ENCODE results near the gene NAXE.
"Not testable (repeated sequence)": the region's sequence is repeated elsewhere in the genome, so short reads cannot be mapped to it uniquely, and the experiment has no call there.

NAXE gene

DNA sequence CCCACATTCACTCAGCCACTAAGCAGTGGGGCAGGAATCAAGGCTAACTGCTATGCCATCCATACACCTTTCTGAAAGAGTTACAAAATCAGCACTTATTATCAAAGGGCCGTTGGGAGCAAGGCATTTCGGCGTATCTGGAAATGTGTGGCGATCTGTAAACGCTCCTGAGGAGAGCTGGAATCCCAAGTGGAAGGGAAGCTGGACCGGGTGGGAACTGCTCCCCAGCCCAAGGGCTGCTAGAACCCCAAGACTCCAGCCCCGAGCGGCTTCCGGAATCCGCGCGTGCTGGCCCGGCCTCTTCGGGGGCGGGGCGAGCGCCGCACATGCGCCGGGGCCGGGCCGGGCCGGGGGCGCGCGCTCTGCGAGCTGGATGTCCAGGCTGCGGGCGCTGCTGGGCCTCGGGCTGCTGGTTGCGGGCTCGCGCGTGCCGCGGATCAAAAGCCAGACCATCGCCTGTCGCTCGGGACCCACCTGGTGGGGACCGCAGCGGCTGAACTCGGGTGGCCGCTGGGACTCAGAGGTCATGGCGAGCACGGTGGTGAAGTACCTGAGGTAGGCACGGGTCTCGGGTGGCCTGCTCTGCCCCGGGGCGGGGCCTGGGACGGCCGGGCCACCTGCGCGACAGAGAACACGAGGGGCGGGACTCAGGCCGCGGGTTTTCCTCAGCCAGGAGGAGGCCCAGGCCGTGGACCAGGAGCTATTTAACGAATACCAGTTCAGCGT is at the start of gene NAXE:
Gene NAXE (plus strand): TSS at position 345 of the 726 bp plus-strand sequence. CDS start 29 bp downstream, at position 374.
- peak; percentile 81 for DNase-seq

DNA sequence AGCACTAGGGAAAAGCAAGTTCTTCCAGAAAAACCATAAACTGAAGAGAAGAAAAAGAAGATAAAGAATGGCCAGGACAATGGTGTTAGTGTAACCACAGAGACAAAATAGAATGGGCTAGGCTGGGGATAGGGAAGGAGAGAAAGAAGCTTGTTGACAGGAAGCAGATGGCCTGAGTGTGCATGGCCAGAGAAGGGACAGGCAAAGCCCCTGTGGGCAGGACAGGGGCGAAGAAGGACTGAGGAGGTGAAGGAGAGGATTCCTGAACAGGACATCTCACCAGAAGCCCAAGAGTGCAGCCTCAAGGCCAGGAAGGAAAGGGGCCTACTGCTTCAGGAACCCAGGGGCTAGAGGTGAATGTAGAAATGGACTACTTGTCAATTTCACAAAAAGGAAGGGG is 48.5 kb upstream of the NAXE start:
- no peak for DNase-seq

DNA sequence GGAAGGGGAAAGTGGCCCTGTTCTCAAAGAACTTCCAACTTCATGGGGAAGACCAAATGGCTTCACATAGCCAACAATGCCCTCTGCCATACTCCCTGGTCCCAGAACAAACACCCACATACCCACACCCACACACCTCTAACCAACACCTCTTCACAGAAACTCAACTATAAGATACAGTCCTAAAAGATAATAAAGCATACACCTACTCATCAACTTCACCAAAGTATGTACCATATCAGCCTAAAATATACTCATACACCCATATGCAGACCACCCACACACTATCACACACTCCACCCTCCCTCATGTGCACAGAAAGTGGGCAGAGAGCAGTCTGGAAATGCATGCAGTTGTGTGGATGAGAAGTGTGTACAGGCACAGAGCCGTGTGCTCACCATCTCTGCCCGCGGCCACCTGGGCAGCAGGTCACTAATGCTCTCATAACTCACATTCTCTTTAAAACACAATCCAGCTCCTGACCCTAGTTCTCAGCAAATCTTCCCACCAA is 46.9 kb upstream of the NAXE start:
- no peak for DNase-seq

DNA sequence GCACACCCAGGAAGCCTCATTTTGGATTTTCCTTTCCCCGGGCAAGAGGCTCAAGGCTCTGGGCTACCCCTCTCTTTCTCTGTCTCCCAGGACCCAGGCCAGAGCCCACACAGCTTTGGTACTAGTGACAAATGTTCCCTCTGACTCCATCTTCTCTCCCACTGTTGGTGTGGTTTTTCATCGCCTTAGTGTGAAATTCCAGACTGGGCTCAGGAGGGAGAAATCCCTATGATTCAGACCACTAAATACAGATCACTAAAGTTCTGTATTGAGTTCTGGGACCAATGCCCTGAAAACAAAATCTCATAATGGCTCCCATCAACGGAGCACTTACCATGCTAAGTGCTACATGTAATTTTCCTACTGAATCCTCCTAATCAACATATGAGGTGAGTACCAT is 45.3 kb upstream of the NAXE start:
- DNase-seq = no peak

DNA sequence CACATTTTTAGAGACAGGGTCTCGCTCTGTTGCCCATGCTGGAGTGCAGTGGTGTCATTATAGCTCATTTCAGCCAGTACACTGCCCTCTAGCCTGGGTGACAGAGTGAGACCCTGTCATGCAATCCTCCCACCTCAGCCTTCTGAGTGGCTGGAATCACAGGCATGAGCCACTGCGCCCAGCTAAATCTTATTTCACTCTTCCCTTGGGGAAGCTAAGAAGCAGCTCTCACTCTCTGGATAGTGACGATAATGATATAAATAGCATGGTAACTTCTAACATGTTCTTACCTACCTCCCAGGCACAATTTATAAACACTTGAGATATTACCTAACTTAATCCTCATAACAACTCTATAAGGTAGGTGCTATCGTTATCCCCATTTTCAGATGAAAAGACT is 44.1 kb upstream of the NAXE start:
- no peak for DNase-seq

DNA sequence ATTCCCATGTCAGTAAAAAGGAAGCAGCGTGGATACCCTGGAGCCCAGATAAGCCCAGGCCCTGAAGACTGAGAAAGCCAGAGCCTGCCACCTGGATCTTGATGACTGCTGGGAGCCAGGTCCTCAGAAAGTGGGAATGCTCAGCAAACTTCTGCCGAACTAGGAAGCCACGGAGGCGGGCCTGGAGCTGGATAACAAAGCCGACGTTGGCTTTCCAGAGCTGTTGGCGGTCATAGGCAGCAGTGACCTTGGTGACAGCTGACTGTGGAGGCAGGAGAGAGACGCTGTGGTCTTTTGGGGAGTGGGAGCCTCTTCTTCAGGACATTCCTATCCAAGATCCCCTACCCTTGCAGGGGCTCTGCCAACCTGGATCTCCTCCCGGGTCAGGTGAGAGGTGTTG is 43.6 kb upstream of the NAXE start:
- DNase-seq = no peak

DNA sequence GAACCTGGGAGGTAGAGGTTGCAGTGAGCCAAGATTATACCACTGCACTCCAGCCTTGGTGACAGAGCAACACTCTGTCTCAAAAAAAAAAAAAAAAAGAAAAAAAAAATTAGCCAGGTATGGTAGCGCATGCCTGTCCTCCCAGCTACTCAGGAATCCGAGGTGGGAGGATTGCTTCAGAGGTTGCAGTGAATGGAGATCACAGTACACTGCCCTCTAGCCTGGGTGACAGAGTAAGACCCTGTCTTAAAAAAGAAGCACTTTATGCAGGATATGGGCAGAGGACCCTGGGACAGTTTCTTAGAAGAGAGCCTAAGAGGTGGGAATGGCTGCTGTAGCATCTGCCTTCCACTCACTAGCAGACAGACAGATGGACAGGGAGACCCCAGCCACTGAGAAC is 42.2 kb upstream of the NAXE start:
- no peak for DNase-seq

DNA sequence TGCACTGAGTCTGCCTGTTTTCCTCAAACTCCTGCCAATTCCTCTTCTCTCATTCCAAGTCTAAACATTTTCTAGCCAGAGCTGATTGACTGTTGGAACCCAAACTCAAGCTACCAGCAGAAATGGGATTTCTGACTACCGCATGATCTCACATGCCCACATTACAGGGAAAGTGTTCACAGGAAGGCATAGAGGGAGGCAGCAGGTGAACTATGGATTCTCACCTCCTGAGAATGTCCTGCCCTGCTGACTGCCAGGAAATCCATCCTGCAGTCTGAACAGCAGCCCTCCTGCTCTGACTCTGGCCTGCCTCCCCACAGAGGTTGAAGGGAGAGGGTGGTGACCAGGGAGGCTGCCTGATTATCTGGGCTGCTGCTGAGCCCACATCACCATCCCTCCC is 41.7 kb upstream of the NAXE start:
- DNase-seq = no peak

DNA sequence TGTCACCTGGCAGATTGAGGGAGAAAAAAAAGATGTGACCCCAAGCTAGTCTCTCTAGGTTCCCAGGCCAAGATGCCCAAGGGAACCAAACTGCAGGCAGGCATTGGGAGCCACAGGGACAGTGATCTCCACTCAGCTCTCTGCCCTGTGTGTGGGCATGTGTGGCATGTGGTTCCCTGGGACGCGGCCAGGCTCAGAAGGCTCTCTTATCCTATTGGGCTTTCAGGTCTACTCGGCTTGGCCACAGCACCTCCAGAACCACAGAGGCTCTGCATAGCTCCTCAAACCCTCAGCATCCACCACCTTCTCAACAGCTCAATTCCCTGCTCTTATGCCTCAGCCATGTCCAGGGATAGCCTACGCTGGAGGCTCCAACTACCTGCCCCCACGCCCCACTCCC is 41.2 kb upstream of the NAXE start:
- DNase-seq = no peak

DNA sequence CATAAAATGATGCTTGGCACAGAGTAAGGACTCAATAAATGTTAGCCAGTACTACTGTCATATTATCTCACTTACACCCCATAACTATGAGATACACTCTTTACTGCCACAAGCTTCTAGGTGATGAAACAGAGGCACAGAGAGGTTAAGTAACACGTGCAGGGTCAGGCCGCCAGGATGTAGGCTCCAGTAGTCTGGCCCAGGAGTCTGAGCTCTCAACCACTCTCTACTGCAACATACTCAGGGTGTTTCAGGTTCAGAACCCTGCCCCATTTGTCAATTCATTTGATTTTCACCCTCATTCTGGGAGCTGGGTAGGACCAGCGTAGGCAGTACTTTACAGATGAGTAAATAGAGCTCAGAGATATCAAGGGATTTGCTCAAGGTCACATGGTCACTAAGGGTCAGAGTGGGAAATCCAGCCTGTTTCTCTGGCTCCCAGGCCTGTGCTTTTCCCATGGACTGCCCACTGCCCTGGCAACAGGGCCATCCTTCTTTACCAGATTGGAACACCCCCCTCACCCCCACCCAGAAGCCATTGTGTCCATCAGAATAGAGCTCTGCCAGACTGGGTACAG is 40.4 kb upstream of the NAXE start:
- no peak for DNase-seq

DNA sequence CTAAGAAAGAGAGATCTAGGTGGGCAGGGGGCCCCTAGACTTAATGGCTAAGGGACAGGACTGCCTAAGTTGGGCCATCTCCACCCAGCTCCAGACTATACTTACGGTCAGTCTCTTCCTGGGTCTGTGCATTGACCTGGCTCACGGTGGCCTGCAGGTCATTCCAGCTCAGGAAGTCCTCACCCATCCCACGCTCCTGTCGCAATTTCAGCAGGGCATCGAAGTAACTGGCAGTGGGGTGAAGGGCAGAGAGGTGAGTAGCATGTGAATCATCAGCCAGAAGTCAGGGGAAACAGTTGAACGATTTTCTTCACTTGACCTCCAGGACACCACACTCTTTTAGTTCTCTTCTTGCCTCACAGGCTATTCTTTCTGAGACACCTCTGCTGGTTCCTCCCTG is 39.7 kb upstream of the NAXE start:
- DNase-seq = no peak

DNA sequence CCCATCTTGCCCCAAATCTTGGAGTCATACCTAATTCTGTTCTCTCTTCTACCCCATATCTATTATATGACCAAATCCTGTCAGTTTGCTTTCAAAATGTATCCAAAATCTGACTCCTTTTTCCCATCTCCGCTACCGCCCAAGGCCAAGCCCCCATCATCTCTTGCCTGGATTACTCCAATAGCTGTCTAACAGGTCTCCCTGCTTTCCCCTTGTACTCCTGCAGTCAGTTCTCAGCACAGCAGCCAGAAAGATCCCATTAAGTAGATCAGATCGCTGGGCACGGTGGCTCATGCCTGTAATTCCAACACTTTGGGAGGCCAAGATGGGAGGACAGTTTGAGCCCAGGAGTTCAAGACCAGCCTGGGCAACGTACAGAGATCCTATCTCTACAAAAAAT is 39.1 kb upstream of the NAXE start:
- DNase-seq = no peak

DNA sequence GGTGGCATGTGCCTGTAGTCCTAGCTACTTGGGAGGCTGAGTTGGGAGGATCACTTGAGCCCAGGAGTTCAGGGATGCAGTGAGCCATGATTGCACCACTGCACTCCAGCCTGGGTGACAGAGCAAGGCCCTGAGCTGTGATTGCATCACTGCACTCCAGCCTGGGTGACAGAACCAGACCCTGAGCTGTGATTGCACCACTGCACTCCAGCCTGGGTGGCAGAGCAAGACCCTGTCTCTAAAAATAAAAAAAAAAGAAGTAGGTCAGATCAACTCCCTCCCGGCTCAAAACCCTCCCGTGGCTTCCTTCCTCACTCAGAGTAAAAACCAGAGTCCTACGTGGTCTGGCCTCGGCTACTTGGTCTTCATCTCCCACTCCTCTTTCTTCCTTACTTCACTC is 38.6 kb upstream of the NAXE start:
- DNase-seq = not testable (repeated sequence)

DNA sequence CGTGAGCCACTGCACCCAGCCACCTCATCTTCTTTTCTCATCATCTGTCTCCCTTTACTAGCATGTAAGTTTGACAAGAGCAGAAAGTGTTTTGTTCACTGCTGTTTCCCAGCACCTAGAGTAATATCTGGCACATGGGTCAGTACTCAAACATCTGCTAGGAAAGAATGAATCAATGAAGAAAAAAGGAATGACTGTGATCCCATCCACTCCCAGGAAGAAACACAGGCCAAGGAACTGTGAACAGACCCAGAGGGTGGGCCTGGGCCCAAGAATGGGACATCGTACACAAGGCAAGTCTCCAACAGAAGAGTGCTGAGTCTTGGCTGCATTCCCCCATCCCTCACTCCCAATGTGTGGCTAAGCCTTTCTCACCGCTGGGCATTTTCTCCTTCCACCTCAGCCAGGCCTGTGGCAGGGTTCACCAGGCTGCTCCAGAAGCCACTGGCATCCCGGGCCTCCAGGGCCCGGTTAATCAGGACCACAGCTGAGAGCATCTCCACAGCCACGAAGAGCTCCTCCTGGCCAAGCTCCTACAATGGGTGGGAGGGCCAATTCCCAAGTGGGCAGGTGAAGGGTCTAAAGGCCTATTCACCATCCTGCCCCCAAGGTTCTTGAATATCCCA is 37.6 kb upstream of the NAXE start:
- no peak for DNase-seq

DNA sequence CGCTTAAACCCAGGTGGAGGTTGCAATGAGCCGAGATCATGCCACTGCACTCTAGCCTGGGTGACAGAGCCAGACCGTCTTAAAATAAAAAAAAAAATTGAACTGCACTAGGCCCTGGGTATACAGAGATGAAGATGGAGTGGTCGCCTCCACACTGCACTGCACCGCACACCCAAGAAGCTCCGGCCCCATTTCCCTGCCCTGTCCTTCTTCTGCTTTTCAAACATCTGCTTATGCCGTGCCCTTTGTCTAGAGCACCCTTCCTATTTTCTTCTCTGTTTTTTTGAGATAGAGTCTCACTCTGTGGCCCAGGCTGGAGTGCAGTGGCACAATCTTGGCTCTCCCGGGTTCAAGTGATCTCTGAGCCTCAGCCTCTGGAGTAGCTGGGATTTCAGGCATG is 36.6 kb upstream of the NAXE start:
- DNase-seq = no peak

DNA sequence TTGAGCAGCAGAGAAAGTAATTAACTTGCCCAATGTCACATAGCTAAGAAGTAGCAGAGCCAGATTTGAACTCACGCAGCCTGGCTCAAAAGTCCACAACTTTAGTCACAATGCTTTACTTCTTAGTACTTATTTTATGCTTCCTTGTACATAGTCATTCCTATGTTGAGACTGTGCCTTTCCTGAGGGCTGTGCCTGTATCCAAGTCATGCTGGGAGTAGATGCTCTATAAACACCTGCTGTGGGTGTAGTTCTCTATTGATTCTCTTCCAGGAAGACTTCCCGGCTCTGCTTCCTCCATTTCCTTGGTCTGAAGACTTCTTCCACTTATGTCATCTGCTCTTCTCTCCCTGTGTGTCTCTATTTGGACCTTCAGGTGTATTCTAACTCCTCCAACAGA is 35.9 kb upstream of the NAXE start:
- no peak for DNase-seq

DNA sequence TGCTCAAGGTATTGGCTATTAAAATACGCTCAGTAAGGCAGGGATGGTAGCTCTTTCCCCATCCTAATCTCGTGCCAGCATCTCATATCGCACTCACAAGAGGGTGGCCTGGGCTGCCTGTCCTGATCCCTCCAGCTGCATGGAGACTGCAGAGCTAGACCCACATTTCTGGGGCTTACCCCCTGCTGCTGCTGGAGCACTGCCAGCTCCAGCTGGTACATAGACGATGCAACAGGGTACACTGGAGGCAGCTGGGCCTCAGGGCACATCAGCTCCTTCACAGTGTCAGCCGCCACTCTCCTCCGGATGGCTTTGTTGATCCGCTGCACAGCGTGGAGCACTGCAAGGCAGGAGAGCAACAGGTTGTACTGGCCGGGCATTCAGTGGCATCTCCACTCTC is 35.2 kb upstream of the NAXE start:
- no peak for DNase-seq

DNA sequence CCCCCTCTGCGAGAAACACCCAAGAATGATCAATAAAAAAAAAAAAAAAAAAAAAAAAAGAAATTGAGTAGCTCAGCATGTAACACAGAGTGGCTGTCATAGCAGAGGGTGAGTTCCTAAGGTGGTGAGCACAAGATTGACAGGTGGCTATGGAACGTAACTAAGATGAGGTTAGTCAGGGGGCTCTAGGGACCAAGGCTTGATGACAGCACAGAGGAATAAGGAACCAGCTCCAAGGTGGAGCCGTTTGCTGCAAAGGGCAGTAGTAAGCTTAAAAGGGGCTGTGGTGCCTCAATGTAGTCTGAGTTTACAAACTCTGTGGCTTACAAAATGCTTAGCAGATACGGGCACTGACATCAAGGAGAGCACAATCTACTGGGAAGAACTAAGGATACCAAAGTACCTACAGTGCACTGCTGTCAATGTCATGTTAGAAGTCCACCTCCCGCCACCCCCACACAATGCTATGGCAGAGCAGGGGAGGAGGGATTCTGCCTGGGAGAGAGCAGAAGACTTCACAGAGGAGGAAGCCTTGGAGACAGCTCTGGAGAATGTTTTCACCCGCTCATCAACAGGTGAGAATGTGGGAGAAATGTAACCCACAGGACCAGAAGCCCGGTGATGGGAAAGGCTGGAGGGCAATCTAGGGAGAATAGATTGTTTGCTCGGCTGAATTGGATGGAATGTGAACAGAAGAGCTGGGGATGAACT is 32.3 kb upstream of the NAXE start:
- DNase-seq = no peak

DNA sequence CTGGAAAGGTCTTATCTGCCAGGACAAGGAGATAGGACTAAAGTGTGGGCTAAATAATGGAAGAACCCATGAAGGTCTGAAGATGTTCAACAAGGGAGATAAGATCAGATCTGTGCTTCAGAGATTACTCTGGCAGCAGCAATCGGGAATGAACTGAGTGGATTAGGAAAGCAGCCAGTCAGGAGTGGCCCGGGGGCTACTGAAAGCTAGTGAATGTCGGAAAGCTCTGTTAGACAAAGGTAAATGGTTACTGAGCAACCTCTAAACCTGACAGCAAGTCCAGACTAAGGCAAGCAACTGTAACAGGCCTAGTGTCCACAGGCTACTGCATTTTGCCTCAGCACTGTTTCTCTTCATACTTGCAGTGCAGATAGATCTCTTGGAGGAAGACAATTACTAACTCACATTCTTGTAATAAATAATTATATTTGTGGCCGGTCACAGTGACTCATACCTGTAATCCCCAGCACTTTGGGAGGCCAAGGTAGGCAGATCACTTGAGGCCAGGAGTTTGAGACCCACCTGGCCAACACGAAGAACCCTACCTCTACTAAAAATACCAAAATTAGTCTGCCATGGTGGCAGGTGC is 31.7 kb upstream of the NAXE start:
- DNase-seq = no peak

DNA sequence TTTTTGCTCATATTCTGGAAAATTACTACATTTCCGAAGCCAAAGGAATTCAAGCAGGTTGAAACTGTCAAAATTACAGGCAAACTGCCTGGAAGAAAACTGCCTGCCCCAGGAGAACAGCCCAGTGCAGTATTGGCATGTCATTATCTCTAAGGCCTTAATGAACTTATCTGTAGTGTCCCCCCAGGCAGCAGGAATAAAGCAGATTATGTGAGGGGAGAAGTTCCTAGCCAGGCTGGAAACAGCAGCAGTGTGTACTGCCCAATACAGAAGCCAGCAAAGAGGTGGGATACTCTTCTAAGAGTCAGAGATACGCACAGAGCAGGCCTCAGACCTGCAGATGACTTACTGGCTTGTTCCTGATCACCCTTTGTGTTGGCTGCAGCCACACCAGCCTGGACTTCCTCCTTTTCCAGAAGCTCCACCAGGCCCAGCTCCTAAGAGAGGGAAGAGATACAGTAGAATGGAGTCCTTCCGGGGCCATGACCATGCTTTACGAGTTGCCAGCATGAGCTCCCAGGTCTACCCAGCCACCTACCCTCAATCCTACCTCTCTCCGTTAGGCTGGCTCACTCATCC is 30.9 kb upstream of the NAXE start:
- DNase-seq = no peak

DNA sequence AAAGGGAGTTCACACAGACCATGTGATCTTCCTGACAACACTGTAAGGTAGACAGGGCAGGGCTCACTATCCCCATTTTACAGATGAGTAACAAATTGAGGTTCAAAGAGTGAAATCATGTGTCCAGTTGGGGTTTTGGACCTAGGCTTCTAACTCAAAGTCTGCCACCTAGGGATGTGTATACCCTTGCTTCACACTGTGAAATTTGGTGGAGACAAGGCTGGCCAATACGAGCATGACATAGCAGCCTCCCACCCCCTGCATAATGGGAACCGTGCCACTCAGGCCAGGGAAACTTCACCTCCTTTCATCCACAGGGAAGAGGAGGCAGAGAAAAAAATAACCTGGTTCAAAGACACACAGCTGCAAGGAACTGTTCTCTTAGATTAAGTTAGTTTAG is 26.1 kb upstream of the NAXE start:
- DNase-seq = no peak

DNA sequence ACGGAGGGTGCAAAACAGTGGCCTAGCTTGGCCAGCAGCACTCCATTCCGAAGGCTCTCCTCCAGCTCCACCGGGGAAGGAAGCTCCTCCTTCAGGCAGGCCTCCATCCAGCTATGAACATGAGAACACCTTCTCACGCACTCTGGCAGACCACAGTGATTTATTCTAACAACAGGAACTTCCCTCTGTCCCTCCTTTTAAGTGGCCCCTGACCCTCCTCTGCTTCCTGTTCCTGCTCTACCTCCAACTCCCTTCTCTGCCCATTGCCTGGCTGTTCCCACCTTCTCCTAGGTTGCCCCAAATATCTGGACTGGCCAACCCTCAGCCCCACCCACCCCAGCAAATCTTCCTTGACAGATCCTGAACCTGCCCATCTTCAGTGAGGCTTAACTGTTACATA is 25.1 kb upstream of the NAXE start:
- DNase-seq = no peak

DNA sequence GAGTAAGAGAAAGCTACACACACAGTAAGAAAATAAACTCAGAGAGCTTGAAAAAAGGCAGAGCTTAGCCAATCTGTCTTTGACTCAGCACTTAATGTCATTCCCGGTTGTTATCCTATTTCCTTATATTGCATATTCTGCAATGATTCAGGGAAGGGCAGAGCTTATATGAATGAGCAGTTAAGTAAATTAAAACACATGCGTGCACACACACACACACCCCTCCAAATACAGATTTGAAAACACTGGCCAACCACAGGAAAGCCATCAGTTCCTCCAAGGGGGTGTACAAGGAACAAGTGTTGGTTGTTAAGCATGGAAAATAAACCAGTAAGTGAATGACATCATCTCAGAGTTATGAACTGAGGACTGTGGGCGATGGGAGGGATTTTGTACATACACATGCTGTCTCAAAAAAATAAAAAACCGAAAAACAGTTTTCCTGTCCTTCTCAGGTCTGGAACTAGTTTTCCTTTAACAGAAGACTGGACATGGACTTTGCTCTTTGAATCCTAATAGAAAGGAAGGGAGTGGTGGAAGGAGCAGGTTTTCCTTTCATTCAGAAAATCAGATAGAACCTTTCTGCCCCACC is 20.2 kb upstream of the NAXE start:
- peak; percentile 53 for DNase-seq

Measured in left hindlimb (tissue), 1 donor.